IMR-90 (cell line): ENCODE data around the gene ZNHIT6. TPM values are rescaled to one million over a fixed set of nuclear protein-coding genes. Genes with fewer than 3 reads are reported as not detected.

ENCODE experiments used
- ATAC-seq: fragments of 200-7000 bp; cut with Tn5 transposase; 2 replicates; pipeline ENCODE4 v1.9.1; 2020; ENCODE audit warnings: low read depth, mild to moderate bottlenecking, moderate library complexity
- BruUV-seq: library from RNA; stranded (reverse); fragments of 400-500 nt; replicated peaks from 2 replicates; lab custom pipeline; 2021; lab: Mats Ljungman, UMichigan
- CTCF ChIA-PET: fragments of 300-600 bp; formaldehyde crosslinking; extraction: SDS; loops from one replicate; lab custom pipeline; 2021; ENCODE audit warnings: antibody characterized with exemption; lab: Yijun Ruan, JAX
- POLR2A ChIA-PET: fragments of 300-600 bp; sonication (Branson Sonifier 250); formaldehyde crosslinking; loops from one replicate; lab custom pipeline; 2022; ENCODE audit warnings: antibody characterized with exemption; ENCODE audit not compliant: unreplicated experiment; lab: Charles Lee
- DNase-seq: peaks from one replicate; pipeline ENCODE4 v3.0.0; 2013
- H2AFZ ChIP-seq: replicated peaks from 2 replicates; pipeline ENCODE3; 2013; ENCODE audit warnings: low read length, mild to moderate bottlenecking; ENCODE audit not compliant: poor library complexity
- H2AK5ac ChIP-seq: 2 replicates; pipeline ENCODE4 v1.6.1; 2013; ENCODE audit warnings: low read depth, low read length, inconsistent platforms
- H2AK9ac ChIP-seq: replicated peaks from 2 replicates; pipeline ENCODE3; 2013; ENCODE audit warnings: mild to moderate bottlenecking, low read depth, low read length, moderate library complexity; ENCODE audit not compliant: poor library complexity
- H2BK120ac ChIP-seq: 2 replicates; pipeline ENCODE4 v1.6.1; 2013; ENCODE audit warnings: low read depth, low read length, inconsistent platforms
- H2BK15ac ChIP-seq: 3 replicates; pipeline ENCODE4 v1.6.1; 2013; ENCODE audit warnings: low read depth, low read length, inconsistent platforms
- H2BK20ac ChIP-seq: 2 replicates; pipeline ENCODE4 v1.6.1; 2013; ENCODE audit warnings: low read depth, mild to moderate bottlenecking, inconsistent platforms, low read length, moderate library complexity
- H2BK5ac ChIP-seq: 2 replicates; pipeline ENCODE4 v1.6.1; 2013; ENCODE audit warnings: mild to moderate bottlenecking, low read depth, low read length, inconsistent platforms; ENCODE audit not compliant: poor library complexity, severe bottlenecking
- H3K14ac ChIP-seq: replicated peaks from 2 replicates; pipeline ENCODE4 v1.6.1; 2013; ENCODE audit warnings: low read depth, low read length, inconsistent platforms
- H3K18ac ChIP-seq: 2 replicates; pipeline ENCODE4 v1.6.1; 2013; ENCODE audit warnings: low read depth, low read length, control low read depth
- H3K23ac ChIP-seq: 2 replicates; pipeline ENCODE4 v1.6.1; 2013; ENCODE audit warnings: low read depth, low read length, inconsistent platforms
- H3K27ac ChIP-seq: 2 replicates; pipeline ENCODE4 v1.5.1; 2013; ENCODE audit warnings: mild to moderate bottlenecking, control low read depth, low read length; ENCODE audit not compliant: insufficient read depth
- H3K27me3 ChIP-seq: 2 replicates; pipeline ENCODE4 v1.6.1; 2013; ENCODE audit warnings: low read length; ENCODE audit not compliant: control insufficient read depth, insufficient read depth
- H3K36me3 ChIP-seq: 2 replicates; pipeline ENCODE4 v1.6.1; 2013; ENCODE audit warnings: low read length, mixed read lengths; ENCODE audit not compliant: control insufficient read depth, insufficient read depth
- H3K4ac ChIP-seq: 2 replicates; pipeline ENCODE4 v1.6.1; 2013; ENCODE audit warnings: low read depth, low read length, inconsistent platforms
- H3K4me1 ChIP-seq: 2 replicates; pipeline ENCODE4 v1.6.1; 2013; ENCODE audit warnings: low read length, mixed read lengths; ENCODE audit not compliant: control insufficient read depth, insufficient read depth
- H3K4me2 ChIP-seq: 2 replicates; pipeline ENCODE4 v1.6.1; 2013; ENCODE audit warnings: low read depth, mild to moderate bottlenecking, control low read depth, low read length, moderate library complexity
- H3K4me3 ChIP-seq: 2 replicates; pipeline ENCODE4 v1.5.1; 2013; ENCODE audit warnings: low read depth, mild to moderate bottlenecking, control low read depth, low read length, moderate library complexity; ENCODE audit not compliant: insufficient read depth
- H3K56ac ChIP-seq: 2 replicates; pipeline ENCODE4 v1.6.1; 2013; ENCODE audit warnings: low read length, inconsistent platforms; ENCODE audit not compliant: insufficient read depth; ENCODE audit errors: extremely low read depth
- H3K79me1 ChIP-seq, 2 experiments: 2 replicates each; pipeline ENCODE4 v1.6.1; 2013; ENCODE audit warnings: low read length in 2 of 2, inconsistent platforms in 1 of 2, low read depth in 1 of 2
- H3K9ac ChIP-seq: 2 replicates; pipeline ENCODE4 v1.6.1; 2013; ENCODE audit warnings: low read depth, low read length, control low read depth
- H3K9me1 ChIP-seq: 2 replicates; pipeline ENCODE4 v1.6.1; 2013; ENCODE audit warnings: low read length, inconsistent platforms; ENCODE audit not compliant: insufficient read depth
- H3K9me3 ChIP-seq: 2 replicates; pipeline ENCODE4 v1.6.1; 2013; ENCODE audit warnings: low read length; ENCODE audit not compliant: control insufficient read depth, insufficient read depth
- H4K20me1 ChIP-seq: 2 replicates; pipeline ENCODE4 v1.6.1; 2013; ENCODE audit warnings: low read length, inconsistent platforms; ENCODE audit not compliant: insufficient read depth
- H4K5ac ChIP-seq: 2 replicates; pipeline ENCODE4 v1.6.1; 2013; ENCODE audit warnings: mild to moderate bottlenecking, low read depth, low read length, control low read depth
- H4K8ac ChIP-seq, 2 experiments: 2 replicates each; pipeline ENCODE4 v1.6.1; 2013; ENCODE audit warnings: low read depth in 2 of 2, low read length in 2 of 2, control low read depth in 1 of 2, inconsistent platforms in 1 of 2
- H4K91ac ChIP-seq: 2 replicates; pipeline ENCODE4 v1.6.1; 2013; ENCODE audit warnings: low read depth, low read length, inconsistent platforms; ENCODE audit not compliant: insufficient read depth
- BHLHE40 ChIP-seq: fragments of 150-350 bp; IDR thresholded peaks from 2 replicates; pipeline ENCODE4 v1.6.1; 2016; ENCODE audit warnings: mild to moderate bottlenecking, low read depth, low read length
- CEBPB ChIP-seq: IDR thresholded peaks from 2 replicates; pipeline ENCODE4 v1.6.1; 2012; ENCODE audit warnings: low read depth, low read length, improper control_type of control experiment
- CHD1 ChIP-seq: IDR thresholded peaks from 2 replicates; pipeline ENCODE4 v1.6.1; 2012; ENCODE audit warnings: low read depth, low read length, improper control_type of control experiment
- FOS ChIP-seq: fragments of 150-350 bp; IDR thresholded peaks from 2 replicates; pipeline ENCODE4 v1.6.1; 2016; ENCODE audit warnings: low read depth, low read length
- MAFK ChIP-seq: IDR thresholded peaks from 2 replicates; pipeline ENCODE4 v1.6.1; 2012; ENCODE audit warnings: low read depth, low read length, improper control_type of control experiment
- MAZ ChIP-seq: IDR thresholded peaks from 2 replicates; pipeline ENCODE4 v1.6.1; 2012; ENCODE audit warnings: low read depth, mild to moderate bottlenecking, low read length, improper control_type of control experiment, moderate library complexity, borderline replicate concordance
- NFE2L2 ChIP-seq: fragments of 150-350 bp; IDR thresholded peaks from 2 replicates; pipeline ENCODE4 v1.6.1; 2016; ENCODE audit warnings: low read depth, mild to moderate bottlenecking, low read length
- WGBS, 2 experiments: methylation state at CpG; one replicate each; pipeline versions ENCODE4 v1.1.5 to v1.1.7; 2013; ENCODE audit warnings: missing lambda C conversion rate in 2 of 2; ENCODE audit not compliant: insufficient read length in 1 of 2; ENCODE audit errors: extremely low coverage in 2 of 2; 5-methylcytosine and 5-hydroxymethylcytosine counted together
- dilution Hi-C: fragments of 300-500 bp; cut with HindIII; formaldehyde crosslinking; loops from one replicate; pipeline ENCODE4 v1.14.3; 2018; ENCODE audit warnings: low sequenced_read_pairs; ENCODE audit not compliant: unreplicated experiment
- in situ Hi-C: fragments of 300-500 bp; cut with MboI; formaldehyde crosslinking; loops from 3 replicates; pipeline ENCODE4 v1.14.3; 2019; ENCODE audit warnings: low sequenced_read_pairs, inconsistent platforms, mixed read lengths
- intact Hi-C: fragments of 100-400 bp; cut with micrococcal nuclease; formaldehyde crosslinking; loops from 2 replicates; pipeline ENCODE4 v1.10.0; 2022
- polyA plus RNA-seq, 3 experiments: library from polyadenylated mRNA; depleted of rRNA; stranded (reverse); fragments of >200 nt; gene quantifications; 2 replicates each; pipeline ENCODE4 v1.2.3, GENCODE V29; 2012; ENCODE audit warnings: low replicate concordance in 1 of 3
- total RNA-seq: library from RNA; depleted of rRNA; stranded (reverse); fragments of >200 nt; gene quantifications from 2 replicates; pipeline ENCODE4 v1.2.3, GENCODE V29; 2012
- TF ChIP-seq, protein P1 (sequence below): conservative IDR thresholded peaks from 2 replicates; pipeline ENCODE4 v1.5.1; 2012; ENCODE audit warnings: mild to moderate bottlenecking, low read depth, low read length, improper control_type of control experiment

The ZNHIT6 gene
- total and polyA plus RNA-seq, 2 of the 4 experiments (the other 2 are of a cell fraction), result 9.0 to 13.7 TPM

- H2AK5ac ChIP-seq, result no peak overlapping the region
- no peak overlapping the region for H3K14ac ChIP-seq
- no peak overlapping the region for H2AFZ ChIP-seq
- H3K23ac ChIP-seq, result no peak overlapping the region
- no peak overlapping the region for H3K27ac ChIP-seq
- no peak for TF ChIP-seq NFE2L2
- no peak for TF ChIP-seq MAFK
- TF ChIP-seq MAZ, result no peak
- TF ChIP-seq FOS, result no peak
- TF ChIP-seq, protein P1, sequence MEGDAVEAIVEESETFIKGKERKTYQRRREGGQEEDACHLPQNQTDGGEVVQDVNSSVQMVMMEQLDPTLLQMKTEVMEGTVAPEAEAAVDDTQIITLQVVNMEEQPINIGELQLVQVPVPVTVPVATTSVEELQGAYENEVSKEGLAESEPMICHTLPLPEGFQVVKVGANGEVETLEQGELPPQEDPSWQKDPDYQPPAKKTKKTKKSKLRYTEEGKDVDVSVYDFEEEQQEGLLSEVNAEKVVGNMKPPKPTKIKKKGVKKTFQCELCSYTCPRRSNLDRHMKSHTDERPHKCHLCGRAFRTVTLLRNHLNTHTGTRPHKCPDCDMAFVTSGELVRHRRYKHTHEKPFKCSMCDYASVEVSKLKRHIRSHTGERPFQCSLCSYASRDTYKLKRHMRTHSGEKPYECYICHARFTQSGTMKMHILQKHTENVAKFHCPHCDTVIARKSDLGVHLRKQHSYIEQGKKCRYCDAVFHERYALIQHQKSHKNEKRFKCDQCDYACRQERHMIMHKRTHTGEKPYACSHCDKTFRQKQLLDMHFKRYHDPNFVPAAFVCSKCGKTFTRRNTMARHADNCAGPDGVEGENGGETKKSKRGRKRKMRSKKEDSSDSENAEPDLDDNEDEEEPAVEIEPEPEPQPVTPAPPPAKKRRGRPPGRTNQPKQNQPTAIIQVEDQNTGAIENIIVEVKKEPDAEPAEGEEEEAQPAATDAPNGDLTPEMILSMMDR, result no peak
- TF ChIP-seq BHLHE40, result no peak
- TF ChIP-seq CHD1, result no peak
- no peak for TF ChIP-seq CEBPB
- H3K36me3 ChIP-seq, result peaks cover 1% of the 10 kb centered on the region; the same call in 1 of the 2 replicates
- WGBS, 2 experiments, result no CpG with 5 or more reads among the region's 1 CpG
- peaks cover 2 to 4% of the 10 kb centered on the region in 2 experiments; a peak in 3 of 4 replicates for H3K79me1 ChIP-seq
- POLR2A ChIA-PET, result no interaction called here
- no peak overlapping the region for H4K91ac ChIP-seq
- in situ Hi-C loops, result no loop called here
- H3K18ac ChIP-seq, result no peak overlapping the region
- no peaks in the 10 kb centered on the region for H4K20me1 ChIP-seq
- H4K5ac ChIP-seq, result no peak overlapping the region
- no peaks in the 10 kb centered on the region for H3K27me3 ChIP-seq
- no TSS peak for BruUV-seq
- H4K8ac ChIP-seq, result no peak overlapping the region
- intact Hi-C loops, result no loop called here
- H3K56ac ChIP-seq, result no peak overlapping the region
- no peak overlapping the region for H3K4me2 ChIP-seq
- H2BK5ac ChIP-seq, result no peak overlapping the region
- CTCF ChIA-PET, result interaction anchor here (0.7 kb wide), 1 partner anchor 18 kb away, joined by 3 read pairs; no protein-coding TSS in a partner anchor
- H3K4me3 ChIP-seq, result no peak overlapping the region
- no peak overlapping the region for H3K9ac ChIP-seq
- ATAC-seq (no peak), DNase-seq (no peak)
- H3K9me3 ChIP-seq, result no peaks in the 10 kb centered on the region
- no peak overlapping the region for H3K4ac ChIP-seq
- peaks cover 6% of the 10 kb centered on the region for H3K4me1 ChIP-seq
- no peaks in the 10 kb centered on the region for H3K9me1 ChIP-seq
- dilution Hi-C loops, result no loop called here
- no peak overlapping the region for H2BK20ac ChIP-seq
- H2BK15ac ChIP-seq, result no peak overlapping the region
- H2BK120ac ChIP-seq, result no peak overlapping the region
- no peak overlapping the region for H2AK9ac ChIP-seq
Measured at GRCh38 chr1:85659174-85659573, 49.1 kb downstream of the ZNHIT6 start.
